Stimulated activated naive B cell treated with anti-CD40 and anti-IgM and Interleukin-4, amounts not matched to agents 10 μg/mL and 1 μg/mL and 100 μg/mL, for 72 hours (primary cell): ENCODE data around the gene STAMBPL1.

Source experiments
- ATAC-seq, 2 donors: fragments of 150-1000 bp; cut with Tn5 transposase; replicated peaks; 2 replicates each; pipeline ENCODE4 v1.10.0; 2021; ENCODE audit warnings: moderate library complexity in 1 of 2
- DNase-seq: peaks from one replicate; pipeline ENCODE4 v3.0.0; 2021
- H3K27ac Mint-ChIP-seq: one replicate; pipeline ENCODE4 v1.8.0; 2022; ENCODE audit warnings: mild to moderate bottlenecking, mixed read lengths
- H3K27me3 Mint-ChIP-seq, 2 donors: one replicate each; pipeline ENCODE4 v1.8.0; 2022; ENCODE audit warnings: mixed read lengths in 2 of 2
- H3K36me3 Mint-ChIP-seq, 2 donors: one replicate each; pipeline ENCODE4 v1.8.0; 2022; ENCODE audit warnings: mixed read lengths in 2 of 2, mild to moderate bottlenecking in 1 of 2
- H3K4me1 Mint-ChIP-seq, 2 donors: one replicate each; pipeline ENCODE4 v1.8.0; 2022; ENCODE audit warnings: mixed read lengths in 2 of 2, mild to moderate bottlenecking in 1 of 2
- H3K4me3 Mint-ChIP-seq, 2 donors: one replicate each; pipeline ENCODE4 v1.8.0; 2022; ENCODE audit warnings: mild to moderate bottlenecking in 2 of 2, mixed read lengths in 2 of 2, moderate library complexity in 1 of 2
- H3K9me3 Mint-ChIP-seq, 2 donors: one replicate each; pipeline ENCODE4 v1.8.0; 2022; ENCODE audit warnings: mixed read lengths in 2 of 2, mild to moderate bottlenecking in 1 of 2

The STAMBPL1 gene

DNA sequence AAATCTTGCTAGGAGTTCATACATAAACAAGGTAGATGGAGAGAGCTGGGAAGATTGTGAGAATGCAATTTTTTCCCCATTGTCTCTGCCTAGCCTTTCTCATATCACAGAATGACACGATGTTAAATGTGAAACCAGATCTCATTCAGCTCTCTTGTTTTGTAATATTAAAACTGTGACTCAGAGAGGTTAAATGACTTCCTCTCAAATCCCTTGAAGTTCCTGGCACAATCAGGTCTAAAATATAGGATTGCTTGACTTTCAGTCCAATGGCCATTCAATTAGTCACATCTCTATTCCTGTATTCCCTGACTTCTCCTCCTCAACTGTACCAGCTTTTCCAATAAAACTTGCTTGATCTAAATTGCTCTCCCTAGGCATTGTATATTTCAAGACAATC, 31.5 kb upstream of the STAMBPL1 start:
- H3K4me1 Mint-ChIP-seq = peaks cover 0 to 9% of the 10 kb centered on the region in 2 donors
- H3K27me3 Mint-ChIP-seq = no peaks in the 10 kb centered on the region
- ATAC-seq (no peak), DNase-seq (no peak)
- H3K9me3 Mint-ChIP-seq = no peaks in the 10 kb centered on the region
- no peak overlapping the region for H3K27ac Mint-ChIP-seq
- no peaks in the 10 kb centered on the region for H3K36me3 Mint-ChIP-seq
- H3K4me3 Mint-ChIP-seq = no peak overlapping the region

- Mint-ChIP-seq H3K27me3 (no peaks in the 10 kb centered on the region), H3K36me3 (no peaks in the 10 kb centered on the region), H3K27ac (no peak overlapping the region), H3K4me3 (no peak overlapping the region), H3K9me3 (no peaks in the 10 kb centered on the region), H3K4me1 (peaks cover 0 to 10% of the 10 kb centered on the region in 2 donors)
- DNase-seq (no peak), ATAC-seq (no peak)
Measured at GRCh38 chr10:88849234-88849633, 30.8 kb upstream of the STAMBPL1 start.

DNA sequence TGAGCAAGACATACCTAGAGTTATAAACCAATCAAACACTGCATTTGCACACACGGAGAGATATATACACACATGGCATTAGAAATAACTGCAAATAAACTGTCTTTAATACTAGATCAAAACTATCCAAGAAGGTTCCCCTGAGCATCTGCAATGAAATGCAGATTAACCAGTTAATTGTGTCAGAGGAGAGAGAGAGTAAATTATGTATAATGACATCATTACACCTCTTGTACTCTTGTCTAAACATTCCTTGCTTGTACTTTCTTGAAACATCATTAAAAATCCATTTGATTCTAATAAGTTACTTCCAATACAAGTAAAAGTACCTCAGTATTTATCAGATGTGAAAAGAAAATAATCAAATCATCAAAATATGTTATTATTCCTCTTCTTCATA, 29.3 kb upstream of the STAMBPL1 start:
- Mint-ChIP-seq H3K36me3 (no peaks in the 10 kb centered on the region), H3K4me3 (no peak overlapping the region), H3K27ac (no peak overlapping the region), H3K27me3 (no peaks in the 10 kb centered on the region), H3K9me3 (no peaks in the 10 kb centered on the region), H3K4me1 (peaks cover 0 to 10% of the 10 kb centered on the region in 2 donors)
- no peak for DNase-seq
- no peak for ATAC-seq

DNA sequence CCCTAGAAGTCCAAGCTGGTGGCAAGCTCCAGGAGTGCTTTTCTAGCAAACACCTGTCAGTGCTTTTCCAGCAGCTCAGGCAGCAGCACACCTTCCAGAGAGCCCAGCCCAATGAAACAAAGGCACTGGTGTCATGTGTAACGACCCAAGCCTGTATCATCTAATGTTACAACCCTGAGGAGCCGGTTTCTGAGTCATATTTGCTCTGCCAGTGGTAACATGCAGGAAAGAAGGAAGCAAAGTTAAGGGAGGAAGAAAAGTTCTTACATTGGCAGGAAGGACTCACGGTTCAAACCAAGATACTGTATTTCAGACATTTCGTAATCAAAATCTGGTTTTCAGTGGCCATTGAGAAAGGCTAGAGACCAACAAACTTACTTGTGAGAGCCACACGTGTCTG, 28.3 kb upstream of the STAMBPL1 start, which contains the start of gene ANKRD22:
TSS of gene ANKRD22 (minus strand) at position 139 of the 400 bp plus-strand sequence. CDS start 237 bp downstream, outside the sequence.
- H3K9me3 Mint-ChIP-seq = no peaks in the 10 kb centered on the region
- H3K36me3 Mint-ChIP-seq = no peaks in the 10 kb centered on the region
- no peak for ATAC-seq
- no peak within 1 kb of the TSS for H3K4me3 Mint-ChIP-seq
- H3K27ac Mint-ChIP-seq = no peak within 1 kb of the TSS
- DNase-seq = no peak
- no peaks in the 10 kb centered on the region for H3K27me3 Mint-ChIP-seq
- H3K4me1 Mint-ChIP-seq = peaks cover 0 to 10% of the 10 kb centered on the region in 2 donors

DNA sequence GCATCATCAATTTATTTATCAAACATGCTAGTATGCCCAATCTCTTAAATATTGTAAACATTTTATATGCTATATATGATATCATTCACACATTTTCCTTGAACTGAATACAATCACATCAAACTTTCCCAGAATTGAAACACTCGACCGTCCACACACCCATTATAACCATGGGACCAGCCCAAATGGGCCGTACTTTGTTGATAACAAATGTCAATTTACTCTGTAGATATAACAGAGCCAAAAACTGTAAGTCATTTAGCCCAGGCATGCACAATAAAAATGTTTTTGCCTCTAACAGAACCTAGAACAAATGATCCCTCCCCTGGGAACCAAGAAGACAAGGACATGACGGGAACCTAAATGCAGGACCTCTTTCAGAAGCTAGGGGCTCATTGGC, 27.7 kb upstream of the STAMBPL1 start:
- DNase-seq (no peak), ATAC-seq (no peak)
- H3K4me1 Mint-ChIP-seq = peaks cover 0 to 10% of the 10 kb centered on the region in 2 donors
- H3K27ac Mint-ChIP-seq = no peak overlapping the region
- H3K4me3 Mint-ChIP-seq = no peak overlapping the region
- H3K27me3 Mint-ChIP-seq = no peaks in the 10 kb centered on the region
- H3K9me3 Mint-ChIP-seq = no peaks in the 10 kb centered on the region
- H3K36me3 Mint-ChIP-seq = no peaks in the 10 kb centered on the region

DNA sequence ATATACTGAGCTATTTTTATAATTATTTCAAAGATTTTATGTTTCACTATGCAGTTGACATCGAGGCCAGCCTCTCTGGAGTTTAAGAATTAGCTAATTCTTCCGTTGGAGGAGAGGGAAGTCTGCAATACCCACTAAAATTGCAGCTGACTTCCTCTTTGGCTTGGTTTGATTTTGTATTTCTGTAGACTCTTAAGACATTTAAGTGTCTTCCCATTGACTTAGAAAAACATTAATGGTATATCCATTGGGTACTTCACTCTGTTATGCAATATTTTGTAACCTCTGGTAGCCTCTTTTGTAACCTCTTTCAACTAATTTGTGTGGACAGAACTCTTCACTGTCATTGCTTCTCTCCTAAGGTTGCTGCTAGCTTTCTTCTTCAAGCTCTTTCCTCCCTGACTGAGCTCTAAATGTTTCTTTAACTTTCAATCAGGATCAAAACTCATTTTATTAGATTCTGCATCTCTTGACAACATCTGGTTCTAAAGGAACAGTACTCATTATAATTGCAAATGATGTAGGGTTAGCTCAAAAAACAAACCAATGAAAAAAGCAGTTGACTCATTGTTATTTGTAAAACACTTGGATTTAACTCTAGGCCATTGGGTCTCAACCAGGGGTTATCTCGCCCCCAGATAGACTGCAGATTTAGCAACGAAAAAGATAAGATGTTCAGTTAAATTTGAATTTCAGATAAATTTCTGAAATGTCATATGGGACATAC, 26.7 kb upstream of the STAMBPL1 start:
- ATAC-seq = no peak
- no peaks in the 10 kb centered on the region for H3K36me3 Mint-ChIP-seq
- no peaks in the 10 kb centered on the region for H3K9me3 Mint-ChIP-seq
- H3K27ac Mint-ChIP-seq = no peak overlapping the region
- DNase-seq = no peak
- peaks cover 0 to 9% of the 10 kb centered on the region in 2 donors for H3K4me1 Mint-ChIP-seq
- no peak overlapping the region for H3K4me3 Mint-ChIP-seq
- no peaks in the 10 kb centered on the region for H3K27me3 Mint-ChIP-seq

DNA sequence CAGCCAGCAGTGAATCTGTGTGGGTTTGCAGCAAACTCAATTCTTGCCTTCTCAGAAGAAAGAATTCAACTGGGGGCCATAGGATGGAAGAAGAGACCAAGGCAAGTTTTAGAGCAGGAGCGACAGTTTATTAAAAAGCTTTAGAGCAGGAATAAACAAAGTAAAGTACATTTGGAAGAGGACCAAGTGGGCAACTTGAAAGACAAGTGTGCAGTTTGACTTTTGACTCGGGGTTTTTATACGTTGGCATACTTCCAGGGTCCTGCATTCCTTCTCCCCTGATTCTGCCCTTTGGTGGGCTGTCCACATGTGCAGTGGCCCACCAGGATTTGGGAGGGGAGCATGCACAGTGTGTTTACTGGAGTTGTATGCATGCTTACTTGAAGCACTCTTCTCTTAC, 25.4 kb upstream of the STAMBPL1 start:
- ATAC-seq (no peak), DNase-seq (no peak)
- Mint-ChIP-seq H3K4me1 (peaks cover 0 to 5% of the 10 kb centered on the region in 2 donors), H3K4me3 (no peak overlapping the region), H3K36me3 (no peaks in the 10 kb centered on the region), H3K9me3 (no peaks in the 10 kb centered on the region), H3K27ac (no peak overlapping the region), H3K27me3 (no peaks in the 10 kb centered on the region)

DNA sequence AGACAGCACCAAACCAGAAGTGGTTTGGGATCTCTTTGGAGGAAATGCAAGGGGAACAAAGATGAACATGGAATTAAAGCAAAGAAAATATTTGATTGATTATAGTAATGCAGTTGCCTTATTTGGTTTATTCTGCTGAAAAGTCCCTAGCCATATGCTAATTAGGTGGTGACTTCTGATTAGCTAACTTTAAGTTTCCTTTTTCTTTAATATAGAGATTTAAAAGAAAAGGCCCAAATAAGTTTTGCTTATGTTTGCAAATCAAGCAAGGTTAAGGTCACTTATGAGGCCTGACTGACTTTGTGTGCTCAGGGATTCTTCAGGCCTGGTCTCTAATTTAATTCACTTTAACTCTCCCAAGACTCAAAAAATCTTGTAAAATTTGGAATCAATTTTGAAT, 22.2 kb upstream of the STAMBPL1 start:
- Mint-ChIP-seq H3K27me3 (no peaks in the 10 kb centered on the region), H3K4me1 (peaks cover 0 to 5% of the 10 kb centered on the region in 2 donors), H3K4me3 (no peak overlapping the region), H3K27ac (no peak overlapping the region), H3K36me3 (no peaks in the 10 kb centered on the region), H3K9me3 (no peaks in the 10 kb centered on the region)
- DNase-seq (no peak), ATAC-seq (no peak)

DNA sequence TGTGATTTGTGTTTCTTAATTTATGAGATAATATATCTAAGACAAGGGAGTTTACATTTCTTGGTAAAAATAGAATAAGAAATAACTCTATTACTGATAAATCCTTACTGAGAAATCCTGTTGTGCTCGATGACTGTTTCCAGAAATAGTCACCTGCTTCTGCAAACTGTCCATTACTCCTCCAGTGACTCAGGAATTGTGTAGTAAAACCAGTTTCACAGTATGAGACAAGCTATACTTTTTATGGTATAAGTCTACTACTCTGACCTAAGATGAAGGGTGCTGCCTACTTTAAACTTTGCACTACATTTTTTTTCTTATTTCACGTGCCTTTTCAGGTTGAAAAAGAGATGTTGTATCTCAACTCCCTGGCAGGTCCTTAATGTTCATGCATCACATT, 21.6 kb upstream of the STAMBPL1 start:
- H3K27me3 Mint-ChIP-seq = no peaks in the 10 kb centered on the region
- DNase-seq = no peak
- H3K4me3 Mint-ChIP-seq = no peak overlapping the region
- H3K9me3 Mint-ChIP-seq = no peaks in the 10 kb centered on the region
- ATAC-seq = no peak
- H3K36me3 Mint-ChIP-seq = no peaks in the 10 kb centered on the region
- no peak overlapping the region for H3K27ac Mint-ChIP-seq
- peaks cover 0 to under 1% of the 10 kb centered on the region in 2 donors for H3K4me1 Mint-ChIP-seq

DNA sequence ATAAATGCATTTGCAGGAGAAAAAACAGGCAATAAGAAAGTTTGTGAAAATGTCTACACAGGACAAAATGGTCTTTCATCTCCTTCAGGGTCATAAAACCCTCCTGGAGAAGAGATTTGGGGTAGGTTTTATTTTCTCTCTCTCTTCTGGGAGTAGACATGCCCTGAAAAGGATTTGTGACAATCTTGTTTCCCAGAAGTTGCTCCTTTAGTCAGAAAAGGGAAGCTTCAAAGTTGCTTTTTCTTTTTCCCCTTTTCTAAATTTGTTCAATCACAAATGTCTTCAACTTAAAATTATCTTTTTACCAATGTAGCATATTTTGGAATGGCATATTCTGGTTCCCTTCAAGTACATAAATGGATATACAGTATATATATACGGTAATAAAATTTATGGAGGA, 19.0 kb upstream of the STAMBPL1 start:
- Mint-ChIP-seq H3K36me3 (no peaks in the 10 kb centered on the region), H3K27me3 (peaks cover 4 to 7% of the 10 kb centered on the region in 2 donors), H3K9me3 (no peaks in the 10 kb centered on the region), H3K4me1 (no peaks in the 10 kb centered on the region), H3K27ac (no peak overlapping the region), H3K4me3 (no peak overlapping the region)
- no peak for ATAC-seq
- DNase-seq = no peak

- no peak overlapping the region for H3K27ac Mint-ChIP-seq
- no peaks in the 10 kb centered on the region for H3K36me3 Mint-ChIP-seq
- no peak for DNase-seq
- ATAC-seq = no peak
- no peaks in the 10 kb centered on the region for H3K9me3 Mint-ChIP-seq
- no peak overlapping the region for H3K4me3 Mint-ChIP-seq
- peaks cover 4 to 7% of the 10 kb centered on the region in 2 donors for H3K27me3 Mint-ChIP-seq
- H3K4me1 Mint-ChIP-seq = no peaks in the 10 kb centered on the region
Measured at GRCh38 chr10:88865281-88865876, 14.7 kb upstream of the STAMBPL1 start.

DNA sequence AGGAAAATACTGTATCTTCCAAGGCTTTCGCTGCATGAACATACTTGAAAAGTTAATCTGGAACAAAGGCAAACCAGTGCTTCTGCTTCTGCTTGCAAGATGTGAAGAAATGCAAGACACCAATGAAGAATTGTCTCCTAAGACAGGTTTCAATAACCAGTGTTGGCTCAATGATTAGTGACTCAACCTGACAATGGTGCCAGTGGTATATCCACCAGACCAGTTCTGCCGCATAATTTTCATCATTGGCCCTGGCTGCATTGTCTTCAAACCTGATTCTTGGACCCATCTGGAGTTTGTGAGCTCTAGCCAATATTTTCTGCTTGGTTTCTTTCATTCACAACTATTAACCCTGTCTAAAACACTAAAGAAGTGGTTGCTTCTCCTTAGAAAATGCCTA, 13.6 kb upstream of the STAMBPL1 start:
- Mint-ChIP-seq H3K27me3 (peaks cover 4 to 7% of the 10 kb centered on the region in 2 donors), H3K4me1 (no peaks in the 10 kb centered on the region)

DNA sequence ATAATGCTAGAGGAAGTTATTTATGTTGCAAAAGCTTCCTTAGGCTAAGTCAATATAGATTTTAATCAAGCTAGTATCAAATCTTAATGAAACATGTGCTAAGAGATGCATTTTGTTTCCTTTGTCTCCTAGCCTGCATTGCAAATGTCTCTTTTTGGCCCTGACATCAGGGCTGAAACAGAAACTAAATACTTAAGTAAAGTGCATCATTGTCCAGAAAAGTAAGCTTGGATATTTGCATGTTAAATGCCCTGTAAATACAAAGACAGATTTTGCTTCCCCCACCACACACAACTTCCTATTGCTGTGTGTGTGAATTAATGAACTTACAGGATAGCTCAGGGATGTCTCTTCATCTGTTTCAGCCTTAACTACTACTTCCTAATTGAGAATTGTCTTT, 10.0 kb upstream of the STAMBPL1 start:
- no peak for ATAC-seq
- Mint-ChIP-seq H3K9me3 (peaks cover 0 to 2% of the 10 kb centered on the region in 2 donors), H3K4me3 (no peak overlapping the region), H3K4me1 (no peaks in the 10 kb centered on the region), H3K36me3 (no peaks in the 10 kb centered on the region), H3K27me3 (peaks cover 0 to 3% of the 10 kb centered on the region in 2 donors), H3K27ac (no peak overlapping the region)
- DNase-seq = no peak

More for the DNA sequence above, 13.6 kb upstream of the STAMBPL1 start:
- Mint-ChIP-seq H3K9me3 (peaks cover 0 to 2% of the 10 kb centered on the region in 2 donors), H3K4me3 (no peak overlapping the region), H3K36me3 (no peaks in the 10 kb centered on the region), H3K27ac (no peak overlapping the region)
- no peak for ATAC-seq
- no peak for DNase-seq

DNA sequence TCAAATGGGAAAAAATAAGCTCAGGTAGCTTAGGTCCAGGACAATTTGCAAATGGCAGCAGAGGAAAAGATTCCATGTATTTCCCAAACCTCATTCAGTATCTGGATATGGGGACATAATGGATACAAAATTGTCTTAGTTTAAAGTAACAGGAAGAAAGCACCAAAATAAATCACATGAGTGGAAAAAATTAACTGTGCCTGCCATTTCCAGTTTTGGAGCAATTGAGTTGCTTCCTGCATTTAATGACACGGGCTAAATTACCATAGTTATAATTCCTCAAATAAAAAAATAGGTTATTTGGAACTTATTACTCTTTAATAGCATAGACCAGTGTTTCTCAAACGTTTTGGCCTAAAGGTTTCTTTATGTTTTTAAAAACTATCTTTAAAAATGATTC, 6.3 kb upstream of the STAMBPL1 start:
- ATAC-seq (no peak), DNase-seq (no peak)
- Mint-ChIP-seq H3K9me3 (peaks cover 0 to 2% of the 10 kb centered on the region in 2 donors), H3K4me1 (peaks cover 0 to 4% of the 10 kb centered on the region in 2 donors), H3K36me3 (no peaks in the 10 kb centered on the region), H3K4me3 (no peak overlapping the region), H3K27me3 (peaks cover 0 to 3% of the 10 kb centered on the region in 2 donors), H3K27ac (no peak overlapping the region)

GRCh38 chr10:88874281-88874680, 5.8 kb upstream of the STAMBPL1 start:
- H3K27me3 Mint-ChIP-seq = peaks cover 0 to 3% of the 10 kb centered on the region in 2 donors
- H3K36me3 Mint-ChIP-seq = no peaks in the 10 kb centered on the region

More at GRCh38 chr10:88874281-88874680, 5.8 kb upstream of the STAMBPL1 start:
- peaks cover 0 to 5% of the 10 kb centered on the region in 2 donors for H3K4me1 Mint-ChIP-seq
- H3K4me3 Mint-ChIP-seq = no peak overlapping the region
- H3K27ac Mint-ChIP-seq = no peak overlapping the region
- DNase-seq (no peak), ATAC-seq (no peak)
- H3K9me3 Mint-ChIP-seq = peaks cover 0 to 2% of the 10 kb centered on the region in 2 donors
